HT1080 (cell line): ENCODE data around the gene DDX10. TPM values are rescaled to one million over a fixed set of nuclear protein-coding genes. Genes with fewer than 3 reads are reported as not detected.

Source experiments
- DNase-seq: peaks from one replicate; pipeline ENCODE4 v3.0.0-alpha.2; 2015; ENCODE audit warnings: low read depth
- total RNA-seq: library from RNA; depleted of rRNA; stranded (reverse); fragments of >200 nt; shearing (Covaris generic); gene quantifications from 2 replicates; pipeline ENCODE4 v1.2.3, GENCODE V29; 2014

Gene DDX10
- total RNA-seq, 1 experiment from 2014 or later: 45.0 TPM

GRCh38 chr11:108904480-108904879 lies 239.6 kb downstream of the DDX10 start:
- no peak for DNase-seq

- peak; percentile 55 for DNase-seq
These were observed 241.5 kb downstream of the DDX10 start for GRCh38 chr11:108906329-108906728.

GRCh38 chr11:108906826-108907225 lies 242.0 kb downstream of the DDX10 start:
- DNase-seq: no peak

GRCh38 chr11:108909041-108909440 lies 244.2 kb downstream of the DDX10 start:
- no peak for DNase-seq

- DNase-seq: no peak
These were observed 245.1 kb downstream of the DDX10 start for GRCh38 chr11:108909921-108910320.

GRCh38 chr11:108912581-108912980 lies 247.7 kb downstream of the DDX10 start:
- DNase-seq: peak; percentile 20

- no peak for DNase-seq
These were observed 248.3 kb downstream of the DDX10 start for GRCh38 chr11:108913204-108913603.

GRCh38 chr11:108914211-108914610 lies 249.3 kb downstream of the DDX10 start:
- no peak for DNase-seq

- DNase-seq: no peak
These were observed 250.1 kb downstream of the DDX10 start for GRCh38 chr11:108914981-108915380.

GRCh38 chr11:108915666-108916065 lies 250.8 kb downstream of the DDX10 start:
- DNase-seq: no peak

GRCh38 chr11:108916290-108916689 lies 251.4 kb downstream of the DDX10 start:
- DNase-seq: peak; percentile 24

GRCh38 chr11:108916935-108917334 lies 252.1 kb downstream of the DDX10 start:
- no peak for DNase-seq

GRCh38 chr11:108921211-108921610 lies 256.3 kb downstream of the DDX10 start:
- no peak for DNase-seq

- DNase-seq: no peak
These were observed 257.4 kb downstream of the DDX10 start for GRCh38 chr11:108922241-108922640.

GRCh38 chr11:108923413-108923812 lies 258.5 kb downstream of the DDX10 start:
- no peak for DNase-seq

GRCh38 chr11:108926171-108926840 lies 261.4 kb downstream of the DDX10 start:
- no peak for DNase-seq

GRCh38 chr11:108926841-108927577 lies 262.1 kb downstream of the DDX10 start:
- DNase-seq: no peak

GRCh38 chr11:108927791-108928545 lies 263.1 kb downstream of the DDX10 start:
- no peak for DNase-seq

GRCh38 chr11:108929241-108929640 lies 264.4 kb downstream of the DDX10 start:
- DNase-seq: peak; percentile 83

GRCh38 chr11:108931168-108931567 lies 266.3 kb downstream of the DDX10 start:
- DNase-seq: no peak

- DNase-seq: peak; percentile 9
These were observed 268.8 kb downstream of the DDX10 start for GRCh38 chr11:108933630-108934029.

GRCh38 chr11:108934289-108934688 lies 269.4 kb downstream of the DDX10 start:
- no peak for DNase-seq
